Psoas muscle (tissue), 8 donors: ENCODE measurements around the gene SPEN. TPM values are rescaled to one million over a fixed set of nuclear protein-coding genes. Genes with fewer than 3 reads are reported as not detected.

Source experiments
- ATAC-seq, 4 donors: fragments of 200-7000 bp; cut with Tn5 transposase; one replicate each; pipeline ENCODE4 v1.9.1; 2020; ENCODE audit warnings: moderate library complexity in 3 of 4, mild to moderate bottlenecking in 2 of 4
- DNase-seq, 2 donors: peaks; one replicate each; pipeline ENCODE4 v3.0.0-alpha.2; 2020
- H3K27ac ChIP-seq: fragments of 200-600 bp; one replicate; pipeline ENCODE4 v1.8.0; 2022
- H3K27me3 ChIP-seq, 3 donors: fragments of 200-600 bp in 1 of 3; one replicate each; pipeline versions ENCODE4 v1.6.1 to v1.8.0; 2013 to 2022; ENCODE audit warnings: low read length in 2 of 3, mild to moderate bottlenecking in 2 of 3, moderate library complexity in 1 of 3; ENCODE audit not compliant: insufficient read depth in 3 of 3
- H3K36me3 ChIP-seq, 2 donors: fragments of 200-600 bp in 1 of 2; one replicate each; pipeline versions ENCODE4 v1.6.1 to v1.8.0; 2013 to 2022; ENCODE audit warnings: low read depth in 1 of 2, mild to moderate bottlenecking in 1 of 2, moderate library complexity in 1 of 2; ENCODE audit not compliant: insufficient read depth in 1 of 2
- H3K4me1 ChIP-seq: fragments of 200-600 bp; one replicate; pipeline ENCODE4 v1.8.0; 2022
- H3K4me3 ChIP-seq: fragments of 200-600 bp; one replicate; pipeline ENCODE4 v1.8.0; 2022; ENCODE audit warnings: mild to moderate bottlenecking
- H3K9me3 ChIP-seq: fragments of 200-600 bp; one replicate; pipeline ENCODE4 v1.8.0; 2022
- CTCF ChIP-seq: fragments of 200-600 bp; IDR thresholded peaks from one replicate; pipeline ENCODE4 v1.8.0; 2022; ENCODE audit warnings: antibody characterized with exemption
- WGBS, 3 donors: extraction: QIAGEN DNeasy Blood & Tissue Kit; methylation state at CpG; one replicate each; pipeline versions ENCODE4 v1.1.6 to v1.1.7; 2013; 5-methylcytosine and 5-hydroxymethylcytosine counted together
- intact Hi-C, 2 donors: fragments of 100-400 bp; cut with DNase I; formaldehyde crosslinking; loops; one replicate each; pipeline versions ENCODE4 v1.11.0 to v1.14.2; 2022
- polyA plus RNA-seq, 3 donors: library from polyadenylated mRNA; stranded (reverse); fragments of 200-250 nt; gene quantifications; one replicate each; pipeline ENCODE4 v1.2.3, GENCODE V29; 2013
- total RNA-seq, 4 donors: library from RNA; stranded (reverse); fragmentation: NEBNext Ultra II Directional in 2 of 4; extraction: Animal tissue kit (Norgen Biotek cat#: 25700) in 2 of 4; gene quantifications; one replicate each; pipeline versions ENCODE4 v1.2.1 to v1.2.4, GENCODE V29; 2021 to 2023
- donor health status: healthy with polysubstance abuse.
- donor health status: DM: no; HTN: no; CAD: no; lungs with moderate emphysema.
- donor health status: Bipolar disorder and iron deficiency.
- donor health status: healthy.
- donor health status: DM: yes; HTN: yes; CAD: no.
- donor health status: DM: no; HTN: no; CAD: no.
- donor health status: DM: no; HTN: no; CAD: no.
- donor health status: DM: yes; HTN: yes; CAD: no.

The SPEN gene
- total and polyA plus RNA-seq, 7 donors = 10.2 to 46.5 (median 38.3) TPM

GRCh38 chr1:15957221-15958095, 110.0 kb downstream of the SPEN start:
- Histone ChIP-seq H3K27ac (no peak overlapping the region), H3K9me3 (no peaks in the 10 kb centered on the region), H3K36me3 (no peaks in the 10 kb centered on the region), H3K4me3 (no peak overlapping the region), H3K27me3 (no peaks in the 10 kb centered on the region), H3K4me1 (peaks cover 36% of the 10 kb centered on the region)
- intact Hi-C loops = no loop called here
- ATAC-seq (no peak), DNase-seq (no peak)
- TF ChIP-seq CTCF = no peak
- 66 to 82% (median 75%) methylated on average over 15 of the region's 15 CpGs for WGBS, 3 donors

GRCh38 chr1:15958111-15958510, 110.6 kb downstream of the SPEN start:
- 47 to 51% (median 48%) methylated on average over 5 of the region's 5 CpGs for WGBS, 3 donors
- TF ChIP-seq CTCF = no peak
- Histone ChIP-seq H3K27ac (no peak overlapping the region), H3K27me3 (no peaks in the 10 kb centered on the region), H3K9me3 (no peaks in the 10 kb centered on the region), H3K4me1 (peaks cover 34% of the 10 kb centered on the region), H3K4me3 (no peak overlapping the region), H3K36me3 (no peaks in the 10 kb centered on the region)
- ATAC-seq = no peak
- intact Hi-C loops = no loop called here
- DNase-seq = no peak

GRCh38 chr1:15958793-15959192, 111.3 kb downstream of the SPEN start:
- ATAC-seq = peak in 1 of 4 donors; percentile 33

GRCh38 chr1:15959424-15959823, 111.9 kb downstream of the SPEN start:
- Histone ChIP-seq H3K36me3 (no peaks in the 10 kb centered on the region), H3K4me1 (peaks cover 21% of the 10 kb centered on the region), H3K9me3 (no peaks in the 10 kb centered on the region), H3K27ac (no peak overlapping the region), H3K4me3 (no peak overlapping the region), H3K27me3 (no peaks in the 10 kb centered on the region)
- no peak for ATAC-seq
- DNase-seq = no peak
- intact Hi-C loops = no loop called here
- TF ChIP-seq CTCF = no peak

More at GRCh38 chr1:15958793-15959192, 111.3 kb downstream of the SPEN start:
- H3K9me3 ChIP-seq = no peaks in the 10 kb centered on the region
- H3K36me3 ChIP-seq = no peaks in the 10 kb centered on the region
- TF ChIP-seq CTCF = no peak
- DNase-seq = no peak
- H3K4me1 ChIP-seq = peaks cover 27% of the 10 kb centered on the region
- intact Hi-C loops = no loop called here
- no peaks in the 10 kb centered on the region for H3K27me3 ChIP-seq
- H3K4me3 ChIP-seq = no peak overlapping the region
- H3K27ac ChIP-seq = no peak overlapping the region
